HL-60/S4 treated with retinoic acid at 250 ng/mL for 4 days and 3 days (cell line): Measurements from ENCODE around the gene ZNF540.
"Not testable (repeated sequence)": the region's sequence is repeated elsewhere in the genome, so short reads cannot be mapped to it uniquely, and the experiment has no call there.

Experiments used
- in situ Hi-C: fragments of 300-500 bp; cut with MboI; formaldehyde crosslinking; loops from 2 replicates; pipeline ENCODE4 v1.7.0; 2022; ENCODE audit warnings: low sequenced_read_pairs

ZNF540 gene

GRCh38 chr19:37594304-37594981 is at the start of gene ZNF540, which contains the start of gene ZNF571:
ZNF540 (plus strand) TSS chr19:37594876; CDS start chr19:37598448, 3,572 bp downstream.
ZNF571 (minus strand) TSS chr19:37594792; CDS start chr19:37586676, 8,116 bp downstream.
- in situ Hi-C loops, result no loop called here

GRCh38 chr19:37551129-37551993 is 43.3 kb upstream of the ZNF540 start:
- in situ Hi-C loops, result no loop called here

GRCh38 chr19:37563518-37563917 is 31.2 kb upstream of the ZNF540 start:
- in situ Hi-C loops, result no loop called here

- in situ Hi-C loops, result no loop called here
These were observed 29.9 kb upstream of the ZNF540 start for GRCh38 chr19:37564624-37565369.

GRCh38 chr19:37565370-37565669 is 29.4 kb upstream of the ZNF540 start:
- in situ Hi-C loops, result no loop called here

GRCh38 chr19:37572203-37572602 is 22.5 kb upstream of the ZNF540 start:
- in situ Hi-C loops, result no loop called here

GRCh38 chr19:37583340-37583739 is 11.3 kb upstream of the ZNF540 start:
- in situ Hi-C loops, result no loop called here

- in situ Hi-C loops, result no loop called here
These were observed 726 bp upstream of the ZNF540 start for GRCh38 chr19:37593996-37594303.

- in situ Hi-C loops, result no loop called here
These were observed 306 bp downstream of the ZNF540 start for GRCh38 chr19:37594982-37595382.

GRCh38 chr19:37635076-37636056 is 40.7 kb downstream of the ZNF540 start:
- in situ Hi-C loops, result no loop called here

GRCh38 chr19:37654118-37654517 is 59.4 kb downstream of the ZNF540 start:
- in situ Hi-C loops, result no loop called here

- in situ Hi-C loops, result no loop called here
These were observed 60.1 kb downstream of the ZNF540 start for GRCh38 chr19:37654629-37655300.

- in situ Hi-C loops, result no loop called here
These were observed 60.6 kb downstream of the ZNF540 start, which contains the start of gene ZFP30 for GRCh38 chr19:37655301-37655688. ZFP30 (minus strand) TSS chr19:37655465; CDS start chr19:37647822, 7,643 bp downstream.

GRCh38 chr19:37655689-37656371 is 61.2 kb downstream of the ZNF540 start:
- in situ Hi-C loops, result no loop called here

GRCh38 chr19:37657157-37657556 is 62.5 kb downstream of the ZNF540 start:
- in situ Hi-C loops, result not testable (repeated sequence)
